HEK293 (cell line): ENCODE data around the gene SLC25A41.

Source experiments
- CTCF ChIA-PET: fragments of 350-600 bp; formaldehyde crosslinking; extraction: SDS; loops from one replicate; lab custom pipeline; 2021; ENCODE audit warnings: antibody characterized with exemption; lab: Yijun Ruan, JAX
- POLR2A ChIA-PET: fragments of 300-600 bp; formaldehyde crosslinking; extraction: SDS; loops from one replicate; lab custom pipeline; 2020; ENCODE audit warnings: antibody characterized with exemption, inconsistent platforms; lab: Yijun Ruan, JAX
- H3K27ac ChIP-seq: fragments of 200-500 bp; sonication (Bioruptor generic); 2 replicates; pipeline ENCODE4 v1.5.1; 2014; ENCODE audit warnings: low read depth, low read length, control low read depth, inconsistent platforms; ENCODE audit errors: extremely low read depth
- H3K36me3 ChIP-seq, 2 experiments: fragments of 200-500 bp in 1 of 2; sonication (Bioruptor generic) in 1 of 2; 1 replicate in 1 of 2; 2 replicates in 1 of 2; pipeline ENCODE4 v1.5.1; 2014 to 2017; ENCODE audit warnings: inconsistent platforms in 2 of 2, low read length in 2 of 2; ENCODE audit not compliant: control insufficient read depth in 2 of 2, insufficient read depth in 1 of 2
- H3K4me1 ChIP-seq: fragments of 200-500 bp; sonication (Bioruptor generic); 2 replicates; pipeline ENCODE4 v1.5.1; 2014; ENCODE audit warnings: mild to moderate bottlenecking, low read length, inconsistent platforms; ENCODE audit not compliant: control insufficient read depth, insufficient read depth
- H3K4me3 ChIP-seq: 2 replicates; pipeline ENCODE4 v1.5.1; 2011; ENCODE audit warnings: low read depth, mild to moderate bottlenecking, control low read depth, low read length, moderate library complexity
- H3K9me3 ChIP-seq: fragments of 200-500 bp; sonication (Bioruptor generic); 2 replicates; pipeline ENCODE4 v1.5.1; 2014; ENCODE audit warnings: low read depth, low read length, inconsistent platforms; ENCODE audit not compliant: control insufficient read depth, insufficient read depth
- GFI1B ChIP-seq: fragments of 450-650 bp; formaldehyde crosslinking; IDR thresholded peaks from 2 replicates; pipeline ENCODE4 v1.5.1; 2016; ENCODE audit warnings: missing biosample characterization, missing genetic modification characterization
- HOXC10 ChIP-seq: sonication (generic); formaldehyde crosslinking; IDR thresholded peaks from 2 replicates; pipeline ENCODE4 v1.8.1; 2023; ENCODE audit warnings: mild to moderate bottlenecking, missing genetic modification reagents
- IKZF3 ChIP-seq: fragments of 450-650 bp; IDR thresholded peaks from 2 replicates; pipeline ENCODE4 v1.5.0; 2018; ENCODE audit warnings: missing biosample characterization, mild to moderate bottlenecking, missing genetic modification characterization, moderate library complexity
- KLF7 ChIP-seq: fragments of 450-650 bp; formaldehyde crosslinking; IDR thresholded peaks from 2 replicates; pipeline ENCODE4 v1.5.1; 2016; ENCODE audit warnings: missing biosample characterization, missing genetic modification characterization, borderline replicate concordance
- MZF1 ChIP-seq: fragments of 450-650 bp; formaldehyde crosslinking; IDR thresholded peaks from 2 replicates; pipeline ENCODE4 v1.5.1; 2017; ENCODE audit warnings: missing biosample characterization, missing genetic modification characterization, borderline replicate concordance
- PRDM1 ChIP-seq: fragments of 450-650 bp; formaldehyde crosslinking; IDR thresholded peaks from 2 replicates; pipeline ENCODE4; 2016; ENCODE audit warnings: missing biosample characterization, missing genetic modification characterization
- SP7 ChIP-seq: fragments of 450-650 bp; formaldehyde crosslinking; IDR thresholded peaks from 2 replicates; pipeline ENCODE4 v1.5.1; 2016; ENCODE audit warnings: missing biosample characterization, missing genetic modification characterization
- TRIM28 ChIP-seq: IDR thresholded peaks from 2 replicates; pipeline ENCODE4 v1.6.1; 2011; ENCODE audit warnings: low read length, control low read depth, borderline replicate concordance
- YY1 ChIP-seq: fragments of 450-650 bp; formaldehyde crosslinking; IDR thresholded peaks from 2 replicates; pipeline ENCODE4 v1.5.1; 2018; ENCODE audit warnings: missing biosample characterization, missing genetic modification characterization
- ZBTB7A ChIP-seq: fragments of 450-650 bp; formaldehyde crosslinking; IDR thresholded peaks from 2 replicates; pipeline ENCODE4 v1.5.1; 2016; ENCODE audit warnings: low read depth, missing biosample characterization, missing genetic modification characterization
- ZNF133 ChIP-seq: fragments of 450-650 bp; formaldehyde crosslinking; IDR thresholded peaks from 2 replicates; pipeline ENCODE4 v1.5.1; 2016; ENCODE audit warnings: missing biosample characterization, missing genetic modification characterization
- ZNF138 ChIP-seq: fragments of 450-650 bp; formaldehyde crosslinking; IDR thresholded peaks from 2 replicates; pipeline ENCODE4 v1.5.1; 2016; ENCODE audit warnings: missing biosample characterization, missing genetic modification characterization, borderline replicate concordance
- ZNF140 ChIP-seq: fragments of 450-650 bp; formaldehyde crosslinking; IDR thresholded peaks from 2 replicates; pipeline ENCODE4 v1.5.1; 2016; ENCODE audit warnings: missing biosample characterization, missing genetic modification characterization
- ZNF184 ChIP-seq: fragments of 450-650 bp; IDR thresholded peaks from 2 replicates; pipeline ENCODE4 v1.5.1; 2018; ENCODE audit warnings: missing biosample characterization, mild to moderate bottlenecking, missing genetic modification characterization
- ZNF19 ChIP-seq: fragments of 450-650 bp; formaldehyde crosslinking; IDR thresholded peaks from 2 replicates; pipeline ENCODE4; 2016; ENCODE audit warnings: missing biosample characterization, missing genetic modification characterization, low read depth
- ZNF239 ChIP-seq: fragments of 450-650 bp; formaldehyde crosslinking; IDR thresholded peaks from 2 replicates; pipeline ENCODE4 v1.5.1; 2016; ENCODE audit warnings: missing biosample characterization, missing genetic modification characterization
- ZNF335 ChIP-seq: fragments of 450-650 bp; formaldehyde crosslinking; conservative IDR thresholded peaks from 2 replicates; pipeline ENCODE4 v1.5.1; 2016; ENCODE audit warnings: missing biosample characterization, missing genetic modification characterization
- ZNF366 ChIP-seq: fragments of 450-650 bp; formaldehyde crosslinking; conservative IDR thresholded peaks from 2 replicates; pipeline ENCODE4 v1.5.1; 2016; ENCODE audit warnings: missing biosample characterization, missing genetic modification characterization
- ZNF394 ChIP-seq: fragments of 450-650 bp; formaldehyde crosslinking; IDR thresholded peaks from 2 replicates; pipeline ENCODE4 v1.5.1; 2016; ENCODE audit warnings: missing biosample characterization, missing genetic modification characterization, mild to moderate bottlenecking, moderate library complexity, borderline replicate concordance
- ZNF555 ChIP-seq: fragments of 450-650 bp; formaldehyde crosslinking; conservative IDR thresholded peaks from 2 replicates; pipeline ENCODE4 v1.5.1; 2017; ENCODE audit warnings: missing biosample characterization, mild to moderate bottlenecking, missing genetic modification characterization, inconsistent platforms
- ZNF660 ChIP-seq: fragments of 450-650 bp; IDR thresholded peaks from 2 replicates; pipeline ENCODE4 v1.5.1; 2018; ENCODE audit warnings: missing biosample characterization, mild to moderate bottlenecking, missing genetic modification characterization
- ZNF776 ChIP-seq: fragments of 450-650 bp; formaldehyde crosslinking; IDR thresholded peaks from 2 replicates; pipeline ENCODE4 v1.5.0; 2017; ENCODE audit warnings: missing biosample characterization, missing genetic modification characterization, borderline replicate concordance
- ZNF785 ChIP-seq: fragments of 450-650 bp; formaldehyde crosslinking; IDR thresholded peaks from 2 replicates; pipeline ENCODE4 v1.5.1; 2016; ENCODE audit warnings: missing biosample characterization, missing genetic modification characterization
- ZNF792 ChIP-seq: fragments of 450-650 bp; formaldehyde crosslinking; IDR thresholded peaks from 2 replicates; pipeline ENCODE4 v1.5.1; 2016; ENCODE audit warnings: missing biosample characterization, missing genetic modification characterization
- ZSCAN16 ChIP-seq: fragments of 450-650 bp; formaldehyde crosslinking; IDR thresholded peaks from 2 replicates; pipeline ENCODE4 v1.5.1; 2016; ENCODE audit warnings: missing biosample characterization, missing genetic modification characterization
- ZSCAN30 ChIP-seq: fragments of 450-650 bp; IDR thresholded peaks from 2 replicates; pipeline ENCODE4 v1.5.1; 2018; ENCODE audit warnings: missing biosample characterization, mild to moderate bottlenecking, missing genetic modification characterization, moderate library complexity
- ZXDB ChIP-seq: fragments of 450-650 bp; formaldehyde crosslinking; IDR thresholded peaks from 2 replicates; pipeline ENCODE4 v1.5.1; 2016; ENCODE audit warnings: missing biosample characterization, missing genetic modification characterization
- TF ChIP-seq, protein P1 (sequence below): fragments of 450-650 bp; formaldehyde crosslinking; IDR thresholded peaks from 2 replicates; pipeline ENCODE4 v1.5.1; 2017; ENCODE audit warnings: missing biosample characterization, missing genetic modification characterization
- TF ChIP-seq, protein P2 (sequence below): fragments of 450-650 bp; formaldehyde crosslinking; IDR thresholded peaks from 2 replicates; pipeline ENCODE4 v1.5.1; 2016; ENCODE audit warnings: missing biosample characterization, missing genetic modification characterization
- TF ChIP-seq, protein P3 (sequence below): fragments of 450-650 bp; formaldehyde crosslinking; IDR thresholded peaks from 2 replicates; pipeline ENCODE4; 2016; ENCODE audit warnings: missing biosample characterization, missing genetic modification characterization
- TF ChIP-seq, protein P4 (sequence below): fragments of 450-650 bp; formaldehyde crosslinking; IDR thresholded peaks from 2 replicates; pipeline ENCODE4 v1.5.1; 2016; ENCODE audit warnings: missing biosample characterization, missing genetic modification characterization, borderline replicate concordance
- TF ChIP-seq, protein P5 (sequence below): fragments of 450-650 bp; formaldehyde crosslinking; IDR thresholded peaks from 2 replicates; pipeline ENCODE4 v1.5.1; 2016; ENCODE audit warnings: missing biosample characterization, missing genetic modification characterization

SLC25A41 gene

DNA sequence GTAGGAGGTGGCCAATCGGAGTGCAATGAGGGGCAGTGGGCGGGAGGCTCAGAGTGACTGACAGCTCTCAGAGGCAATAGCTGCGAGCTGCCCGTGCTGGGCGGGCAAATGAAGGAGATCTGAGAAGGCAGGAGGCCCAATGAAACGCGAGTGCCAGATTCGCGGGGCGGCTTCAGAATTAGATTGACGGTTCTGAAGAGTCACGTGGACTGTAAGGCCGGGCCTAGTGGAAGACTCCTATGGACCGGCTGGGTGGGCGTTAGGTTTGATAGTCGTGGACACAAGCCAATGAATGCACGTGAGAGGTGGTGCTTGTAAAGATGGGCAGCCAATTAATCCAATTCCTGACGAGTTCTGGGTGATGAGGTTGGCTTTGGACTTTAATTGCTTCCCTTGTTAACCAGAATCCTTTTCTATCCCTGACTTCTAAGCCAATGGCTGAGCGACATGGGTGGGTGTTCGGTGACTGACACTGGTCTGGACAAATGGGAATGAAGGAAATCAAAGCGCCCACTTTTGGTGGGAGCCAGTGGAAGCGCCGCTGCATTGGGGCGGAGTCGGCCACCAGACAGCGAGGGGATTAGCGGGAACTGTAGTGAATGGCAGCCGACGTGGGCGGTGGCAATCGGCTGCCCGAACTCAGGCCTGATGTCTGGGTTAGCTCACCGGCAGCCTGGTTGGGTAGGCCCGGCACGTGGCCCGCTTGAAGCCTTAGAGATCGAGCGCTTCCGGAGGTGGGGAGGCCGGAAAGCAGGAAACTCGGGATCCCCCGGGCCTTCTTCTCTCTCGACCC lies 8.4 kb downstream of the SLC25A41 start:
- ChIA-PET CTCF (interaction anchor here (0.6 to 1.3 kb wide), 6 partner anchors 297 to 1444 kb away, joined by 3 to 6 read pairs (median 4); no protein-coding TSS in a partner anchor), POLR2A (interaction anchor here (0.5 to 2.1 kb wide), 20 partner anchors 9 to 412 kb away, joined by 3 to 25 read pairs (median 4); partner anchors contain the start of genes ALKBH7, CLPP, GPR108 and GTF2F1)
- Histone ChIP-seq H3K4me1 (peaks cover 7% of the 10 kb centered on the region), H3K9me3 (no peaks in the 10 kb centered on the region), H3K4me3 (no peak overlapping the region), H3K27ac (peak overlapping the region; percentile 50), H3K36me3 (peaks cover 4 to 33% of the 10 kb centered on the region in 2 experiments; a peak in 1 of 3 replicates)
- peak; percentile 51; the same call in 1 of the 2 replicates for TF ChIP-seq HOXC10 (CRISPR knock-in tag)
- TF ChIP-seq SP7 (tag by site-specific recombination), result peak; percentile 34
- TF ChIP-seq ZNF555 (tag by site-specific recombination), result no peak
- TF ChIP-seq ZNF184 (tag by site-specific recombination), result 0 out of 2 replicates have a peak, but pooled peaks have one; percentile 19
- TF ChIP-seq, protein P1, sequence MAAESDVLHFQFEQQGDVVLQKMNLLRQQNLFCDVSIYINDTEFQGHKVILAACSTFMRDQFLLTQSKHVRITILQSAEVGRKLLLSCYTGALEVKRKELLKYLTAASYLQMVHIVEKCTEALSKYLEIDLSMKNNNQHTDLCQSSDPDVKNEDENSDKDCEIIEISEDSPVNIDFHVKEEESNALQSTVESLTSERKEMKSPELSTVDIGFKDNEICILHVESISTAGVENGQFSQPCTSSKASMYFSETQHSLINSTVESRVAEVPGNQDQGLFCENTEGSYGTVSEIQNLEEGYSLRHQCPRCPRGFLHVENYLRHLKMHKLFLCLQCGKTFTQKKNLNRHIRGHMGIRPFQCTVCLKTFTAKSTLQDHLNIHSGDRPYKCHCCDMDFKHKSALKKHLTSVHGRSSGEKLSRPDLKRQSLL (tag by site-specific recombination), result no peak
- TF ChIP-seq, protein P2, sequence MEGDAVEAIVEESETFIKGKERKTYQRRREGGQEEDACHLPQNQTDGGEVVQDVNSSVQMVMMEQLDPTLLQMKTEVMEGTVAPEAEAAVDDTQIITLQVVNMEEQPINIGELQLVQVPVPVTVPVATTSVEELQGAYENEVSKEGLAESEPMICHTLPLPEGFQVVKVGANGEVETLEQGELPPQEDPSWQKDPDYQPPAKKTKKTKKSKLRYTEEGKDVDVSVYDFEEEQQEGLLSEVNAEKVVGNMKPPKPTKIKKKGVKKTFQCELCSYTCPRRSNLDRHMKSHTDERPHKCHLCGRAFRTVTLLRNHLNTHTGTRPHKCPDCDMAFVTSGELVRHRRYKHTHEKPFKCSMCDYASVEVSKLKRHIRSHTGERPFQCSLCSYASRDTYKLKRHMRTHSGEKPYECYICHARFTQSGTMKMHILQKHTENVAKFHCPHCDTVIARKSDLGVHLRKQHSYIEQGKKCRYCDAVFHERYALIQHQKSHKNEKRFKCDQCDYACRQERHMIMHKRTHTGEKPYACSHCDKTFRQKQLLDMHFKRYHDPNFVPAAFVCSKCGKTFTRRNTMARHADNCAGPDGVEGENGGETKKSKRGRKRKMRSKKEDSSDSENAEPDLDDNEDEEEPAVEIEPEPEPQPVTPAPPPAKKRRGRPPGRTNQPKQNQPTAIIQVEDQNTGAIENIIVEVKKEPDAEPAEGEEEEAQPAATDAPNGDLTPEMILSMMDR, result no peak
- TF ChIP-seq GFI1B (tag by site-specific recombination), result peak; percentile 90
- no peak for TF ChIP-seq ZNF239
- TF ChIP-seq, protein P3, sequence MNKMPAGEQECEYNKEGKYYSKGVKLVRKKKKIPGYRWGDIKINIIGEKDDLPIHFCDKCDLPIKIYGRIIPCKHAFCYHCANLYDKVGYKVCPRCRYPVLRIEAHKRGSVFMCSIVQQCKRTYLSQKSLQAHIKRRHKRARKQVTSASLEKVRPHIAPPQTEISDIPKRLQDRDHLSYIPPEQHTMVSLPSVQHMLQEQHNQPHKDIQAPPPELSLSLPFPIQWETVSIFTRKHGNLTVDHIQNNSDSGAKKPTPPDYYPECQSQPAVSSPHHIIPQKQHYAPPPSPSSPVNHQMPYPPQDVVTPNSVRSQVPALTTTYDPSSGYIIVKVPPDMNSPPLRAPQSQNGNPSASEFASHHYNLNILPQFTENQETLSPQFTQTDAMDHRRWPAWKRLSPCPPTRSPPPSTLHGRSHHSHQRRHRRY (tag by site-specific recombination), result no peak
- TF ChIP-seq ZNF366 (tag by site-specific recombination), result no peak
- TF ChIP-seq ZNF140 (tag by site-specific recombination), result no peak
- TF ChIP-seq, protein P4, sequence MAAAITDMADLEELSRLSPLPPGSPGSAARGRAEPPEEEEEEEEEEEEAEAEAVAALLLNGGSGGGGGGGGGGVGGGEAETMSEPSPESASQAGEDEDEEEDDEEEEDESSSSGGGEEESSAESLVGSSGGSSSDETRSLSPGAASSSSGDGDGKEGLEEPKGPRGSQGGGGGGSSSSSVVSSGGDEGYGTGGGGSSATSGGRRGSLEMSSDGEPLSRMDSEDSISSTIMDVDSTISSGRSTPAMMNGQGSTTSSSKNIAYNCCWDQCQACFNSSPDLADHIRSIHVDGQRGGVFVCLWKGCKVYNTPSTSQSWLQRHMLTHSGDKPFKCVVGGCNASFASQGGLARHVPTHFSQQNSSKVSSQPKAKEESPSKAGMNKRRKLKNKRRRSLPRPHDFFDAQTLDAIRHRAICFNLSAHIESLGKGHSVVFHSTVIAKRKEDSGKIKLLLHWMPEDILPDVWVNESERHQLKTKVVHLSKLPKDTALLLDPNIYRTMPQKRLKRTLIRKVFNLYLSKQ, result no peak
- TF ChIP-seq ZNF785 (tag by site-specific recombination), result no peak
- TF ChIP-seq ZNF776 (tag by site-specific recombination), result no peak
- TF ChIP-seq ZNF792 (tag by site-specific recombination), result no peak
- no peak for TF ChIP-seq ZNF19
- TF ChIP-seq ZNF138 (tag by site-specific recombination), result no peak
- peak; percentile 80 for TF ChIP-seq YY1 (tag by site-specific recombination)
- peak; percentile 65; the same call in 1 of the 2 replicates for TF ChIP-seq ZNF660
- no peak for TF ChIP-seq ZSCAN16
- peak; percentile 96 for TF ChIP-seq ZNF335 (tag by site-specific recombination)
- peak; percentile 77 for TF ChIP-seq ZXDB
- no peak for TF ChIP-seq MZF1
- TF ChIP-seq ZNF133 (tag by site-specific recombination), result no peak
- no peak for TF ChIP-seq PRDM1 (tag by site-specific recombination)
- TF ChIP-seq ZSCAN30 (tag by site-specific recombination), result peak; percentile 83
- peak; percentile 75 for TF ChIP-seq ZNF394
- TF ChIP-seq IKZF3 (tag by site-specific recombination), result peak; percentile 96
- no peak for TF ChIP-seq ZBTB7A (tag by site-specific recombination)
- no peak for TF ChIP-seq TRIM28
- TF ChIP-seq, protein P5, sequence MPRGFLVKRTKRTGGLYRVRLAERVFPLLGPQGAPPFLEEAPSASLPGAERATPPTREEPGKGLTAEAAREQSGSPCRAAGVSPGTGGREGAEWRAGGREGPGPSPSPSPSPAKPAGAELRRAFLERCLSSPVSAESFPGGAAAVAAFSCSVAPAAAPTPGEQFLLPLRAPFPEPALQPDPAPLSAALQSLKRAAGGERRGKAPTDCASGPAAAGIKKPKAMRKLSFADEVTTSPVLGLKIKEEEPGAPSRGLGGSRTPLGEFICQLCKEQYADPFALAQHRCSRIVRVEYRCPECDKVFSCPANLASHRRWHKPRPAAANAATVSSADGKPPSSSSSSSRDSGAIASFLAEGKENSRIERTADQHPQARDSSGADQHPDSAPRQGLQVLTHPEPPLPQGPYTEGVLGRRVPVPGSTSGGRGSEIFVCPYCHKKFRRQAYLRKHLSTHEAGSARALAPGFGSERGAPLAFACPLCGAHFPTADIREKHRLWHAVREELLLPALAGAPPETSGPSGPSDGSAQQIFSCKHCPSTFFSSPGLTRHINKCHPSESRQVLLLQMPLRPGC (tag by site-specific recombination), result no peak; the same call in 1 of the 2 replicates
- TF ChIP-seq KLF7 (tag by site-specific recombination), result 0 out of 2 replicates have a peak, but pooled peaks have one; percentile 25
